CD14-positive monocyte (primary cell): ENCODE results near the gene ULK4. TPM values are rescaled to one million over a fixed set of nuclear protein-coding genes. Genes with fewer than 3 reads are reported as not detected.

Experiments
- DNase-seq, 3 donors: peaks; one replicate each; pipeline ENCODE4 v3.0.0-alpha.2; 2011 to 2022
- H2AFZ ChIP-seq: 2 replicates; pipeline ENCODE4 v1.6.0; 2012; ENCODE audit warnings: mild to moderate bottlenecking, low read depth, low read length, inconsistent platforms; ENCODE audit not compliant: insufficient read depth, poor library complexity, severe bottlenecking
- H3K27ac ChIP-seq, 2 donors: 1 replicate in 1 of 2; 2 replicates in 1 of 2; pipeline ENCODE4 v1.5.1; 2012 to 2013; ENCODE audit warnings: low read length in 2 of 2, control low read depth in 1 of 2, inconsistent platforms in 1 of 2, low read depth in 1 of 2, mild to moderate bottlenecking in 1 of 2
- H3K27me3 ChIP-seq, 2 donors: one replicate each; pipeline versions ENCODE4 v1.6.0 to v1.6.1; 2011 to 2013; ENCODE audit warnings: low read length in 2 of 2; ENCODE audit not compliant: control insufficient read depth in 2 of 2, insufficient read depth in 2 of 2
- H3K36me3 ChIP-seq, 2 donors: replicated peaks in 1 of 2; 1 replicate in 1 of 2; 2 replicates in 1 of 2; pipeline versions ENCODE4 v1.5.1 to v1.6.1; 2012 to 2013; ENCODE audit warnings: low read length in 2 of 2, control low read depth in 1 of 2, inconsistent platforms in 1 of 2, mild to moderate bottlenecking in 1 of 2; ENCODE audit not compliant: insufficient read depth in 2 of 2, control insufficient read depth in 1 of 2
- H3K4me1 ChIP-seq, 2 donors: 1 replicate in 1 of 2; 2 replicates in 1 of 2; pipeline versions ENCODE4 v1.5.1 to v1.6.1; 2012 to 2013; ENCODE audit warnings: low read length in 2 of 2, control low read depth in 1 of 2, inconsistent platforms in 1 of 2, mild to moderate bottlenecking in 1 of 2, moderate library complexity in 1 of 2; ENCODE audit not compliant: insufficient read depth in 2 of 2, control insufficient read depth in 1 of 2
- H3K4me2 ChIP-seq: replicated peaks from 2 replicates; pipeline ENCODE3; 2012; ENCODE audit warnings: low read length, moderate library complexity, mild to moderate bottlenecking; ENCODE audit not compliant: poor library complexity, severe bottlenecking; ENCODE audit errors: extremely low read depth
- H3K4me3 ChIP-seq, 3 experiments: fragments of 200-600 bp in 1 of 3; sonication (generic) in 1 of 3; replicated peaks in 1 of 3; 1 replicate in 2 of 3; 2 replicates in 1 of 3; pipeline ENCODE4 v1.5.1; 2011 to 2013; ENCODE audit warnings: low read length in 3 of 3, mild to moderate bottlenecking in 3 of 3, control low read depth in 2 of 3, low read depth in 2 of 3, inconsistent platforms in 1 of 3, moderate library complexity in 1 of 3
- H3K79me2 ChIP-seq: 2 replicates; pipeline ENCODE4 v1.6.0; 2012; ENCODE audit warnings: mild to moderate bottlenecking, control low read depth, inconsistent platforms, low read length, moderate library complexity; ENCODE audit not compliant: insufficient read depth
- H3K9ac ChIP-seq: 2 replicates; pipeline ENCODE4 v1.6.0; 2017; ENCODE audit warnings: low read length, mild to moderate bottlenecking; ENCODE audit not compliant: insufficient read depth, poor library complexity, severe bottlenecking
- H3K9me3 ChIP-seq, 2 donors: replicated peaks in 1 of 2; 1 replicate in 1 of 2; 2 replicates in 1 of 2; pipeline versions ENCODE4 v1.5.1 to v1.6.1; 2012 to 2013; ENCODE audit warnings: low read length in 2 of 2, control low read depth in 1 of 2; ENCODE audit not compliant: control insufficient read depth in 1 of 2, insufficient read depth in 1 of 2
- H4K20me1 ChIP-seq: 2 replicates; pipeline ENCODE4 v1.6.0; 2012; ENCODE audit warnings: mild to moderate bottlenecking, low read length, control low read depth, moderate library complexity; ENCODE audit not compliant: insufficient read depth
- H3K27ac Mint-ChIP-seq, 7 donors: one replicate each; pipeline ENCODE4 v1.8.0; 2020; ENCODE audit warnings: mild to moderate bottlenecking in 7 of 7, mixed read lengths in 7 of 7, moderate library complexity in 6 of 7, inconsistent platforms in 2 of 7
- H3K27me3 Mint-ChIP-seq, 3 donors: one replicate each; pipeline ENCODE4 v1.8.0; 2021 to 2022; ENCODE audit warnings: low read depth in 3 of 3, mild to moderate bottlenecking in 3 of 3, mixed read lengths in 3 of 3, moderate library complexity in 3 of 3, inconsistent platforms in 1 of 3
- H3K36me3 Mint-ChIP-seq, 2 donors: one replicate each; pipeline ENCODE4 v1.8.0; 2020; ENCODE audit warnings: mixed read lengths in 2 of 2, inconsistent platforms in 1 of 2, mild to moderate bottlenecking in 1 of 2
- H3K4me1 Mint-ChIP-seq: one replicate; pipeline ENCODE4 v1.8.0; 2020; ENCODE audit warnings: mild to moderate bottlenecking, mixed read lengths
- H3K4me3 Mint-ChIP-seq, 2 donors: one replicate each; pipeline ENCODE4 v1.8.0; 2020; ENCODE audit warnings: mild to moderate bottlenecking in 2 of 2, mixed read lengths in 2 of 2, moderate library complexity in 1 of 2
- H3K9me3 Mint-ChIP-seq, 7 donors: one replicate each; pipeline ENCODE4 v1.8.0; 2020 to 2022; ENCODE audit warnings: mixed read lengths in 7 of 7, mild to moderate bottlenecking in 6 of 7, moderate library complexity in 6 of 7, inconsistent platforms in 2 of 7
- CTCF ChIP-seq: fragments of 200-600 bp; IDR thresholded peaks from one replicate; pipeline ENCODE4 v1.8.0; 2022; ENCODE audit warnings: antibody characterized with exemption, mild to moderate bottlenecking
- WGBS: methylation state at CpG from one replicate; pipeline ENCODE4 v1.1.5; 2013; ENCODE audit warnings: missing lambda C conversion rate; ENCODE audit not compliant: insufficient coverage; 5-methylcytosine and 5-hydroxymethylcytosine counted together
- intact Hi-C, 2 donors: fragments of 100-400 bp; cut with micrococcal nuclease; formaldehyde crosslinking; loops; one replicate each; pipeline versions ENCODE4 v1.15.0 to v1.15.1; 2023
- polyA plus RNA-seq, 3 donors: library from polyadenylated mRNA; depleted of rRNA in 1 of 3; unstranded in 2 of 3; stranded (reverse) in 1 of 3; fragments of 300-500 nt in 2 of 3; fragments of >200 nt in 1 of 3; fragmentation: Illumina TruSeq in 2 of 3; gene quantifications; 1 replicate in 2 of 3; 2 replicates in 1 of 3; pipeline ENCODE4 v1.2.3, GENCODE V29; 2012 to 2021

The ULK4 gene
- polyA plus RNA-seq, 3 donors: 6.7 to 14.0 (median 11.8) TPM

- no peaks in the 10 kb centered on the region for H3K4me1 ChIP-seq
- peaks cover 0 to 5% (median 2%) of the 10 kb centered on the region in 7 donors for H3K9me3 Mint-ChIP-seq
Observed at GRCh38 chr3:41940393-41940792, 21.5 kb downstream of the ULK4 start.

GRCh38 chr3:41936384-41936783 lies 25.5 kb downstream of the ULK4 start:
- no peaks in the 10 kb centered on the region for H4K20me1 ChIP-seq
- H3K4me3 Mint-ChIP-seq: no peak overlapping the region
- no peaks in the 10 kb centered on the region for H3K4me1 Mint-ChIP-seq
- H2AFZ ChIP-seq: no peak overlapping the region
- intact Hi-C loops: no loop called here
- no CpG with 5 or more reads among the region's 1 CpG for WGBS
- H3K9ac ChIP-seq: no peak overlapping the region
- peaks cover 7 to 19% of the 10 kb centered on the region in 2 donors for H3K36me3 Mint-ChIP-seq
- TF ChIP-seq CTCF: no peak
- no peaks in the 10 kb centered on the region for H3K79me2 ChIP-seq
- no peak overlapping the region for H3K27ac Mint-ChIP-seq
- H3K4me3 ChIP-seq: no peak overlapping the region
- peaks cover 0 to 5% (median 2%) of the 10 kb centered on the region in 7 donors for H3K9me3 Mint-ChIP-seq
- no peak overlapping the region for H3K4me2 ChIP-seq
- no peaks in the 10 kb centered on the region for H3K4me1 ChIP-seq
- H3K27me3 ChIP-seq: no peaks in the 10 kb centered on the region
- H3K36me3 ChIP-seq: no peaks in the 10 kb centered on the region
- no peaks in the 10 kb centered on the region for H3K9me3 ChIP-seq
- peaks cover 0 to 2% (median 0%) of the 10 kb centered on the region in 3 donors for H3K27me3 Mint-ChIP-seq
- no peak overlapping the region for H3K27ac ChIP-seq
- no peak for DNase-seq

More at GRCh38 chr3:41940393-41940792, 21.5 kb downstream of the ULK4 start:
- Histone ChIP-seq H3K27ac (no peak overlapping the region), H3K36me3 (no peaks in the 10 kb centered on the region), H4K20me1 (no peaks in the 10 kb centered on the region), H3K4me3 (no peak overlapping the region), H3K79me2 (no peaks in the 10 kb centered on the region), H2AFZ (no peak overlapping the region), H3K9ac (no peak overlapping the region), H3K4me2 (no peak overlapping the region), H3K9me3 (no peaks in the 10 kb centered on the region), H3K27me3 (no peaks in the 10 kb centered on the region)
- no peak overlapping the region for H3K27ac Mint-ChIP-seq
- H3K4me1 Mint-ChIP-seq: no peaks in the 10 kb centered on the region
- no peaks in the 10 kb centered on the region for H3K27me3 Mint-ChIP-seq
- H3K4me3 Mint-ChIP-seq: no peak overlapping the region
- no peak for TF ChIP-seq CTCF
- intact Hi-C loops: no loop called here
- DNase-seq: no peak
- peaks cover 4 to 14% of the 10 kb centered on the region in 2 donors for H3K36me3 Mint-ChIP-seq
